Measurements from ENCODE around the gene CDKAL1.
"Not testable (repeated sequence)": the region's sequence is repeated elsewhere in the genome, so short reads cannot be mapped to it uniquely, and the experiment has no call there.

CDKAL1 gene

GRCh38 chr6:21208796-21209186 lies 674.5 kb downstream of the CDKAL1 start:
- no peak for DNase-seq (ENCODE audit: low spot score)

DNA sequence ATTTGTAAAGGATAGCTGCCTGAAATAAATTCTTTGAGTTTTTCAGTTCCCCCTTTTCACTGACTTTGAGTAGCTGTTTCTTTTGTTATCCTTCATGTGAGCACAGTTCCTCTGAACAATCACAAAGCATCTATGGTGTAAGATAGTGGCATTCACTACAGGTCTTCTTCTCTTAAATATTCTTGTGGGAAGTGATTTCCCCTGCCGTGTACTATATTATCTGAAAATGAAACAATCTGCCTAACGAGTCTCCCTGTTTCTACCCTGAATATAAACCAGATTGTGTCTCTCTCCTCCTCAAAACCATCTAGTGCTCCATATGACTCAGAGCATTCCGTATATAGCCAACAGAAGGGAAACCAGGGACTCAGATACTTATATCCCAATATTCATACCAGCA lies 679.2 kb downstream of the CDKAL1 start:
- DNase-seq (ENCODE audit: low spot score): no peak

DNA sequence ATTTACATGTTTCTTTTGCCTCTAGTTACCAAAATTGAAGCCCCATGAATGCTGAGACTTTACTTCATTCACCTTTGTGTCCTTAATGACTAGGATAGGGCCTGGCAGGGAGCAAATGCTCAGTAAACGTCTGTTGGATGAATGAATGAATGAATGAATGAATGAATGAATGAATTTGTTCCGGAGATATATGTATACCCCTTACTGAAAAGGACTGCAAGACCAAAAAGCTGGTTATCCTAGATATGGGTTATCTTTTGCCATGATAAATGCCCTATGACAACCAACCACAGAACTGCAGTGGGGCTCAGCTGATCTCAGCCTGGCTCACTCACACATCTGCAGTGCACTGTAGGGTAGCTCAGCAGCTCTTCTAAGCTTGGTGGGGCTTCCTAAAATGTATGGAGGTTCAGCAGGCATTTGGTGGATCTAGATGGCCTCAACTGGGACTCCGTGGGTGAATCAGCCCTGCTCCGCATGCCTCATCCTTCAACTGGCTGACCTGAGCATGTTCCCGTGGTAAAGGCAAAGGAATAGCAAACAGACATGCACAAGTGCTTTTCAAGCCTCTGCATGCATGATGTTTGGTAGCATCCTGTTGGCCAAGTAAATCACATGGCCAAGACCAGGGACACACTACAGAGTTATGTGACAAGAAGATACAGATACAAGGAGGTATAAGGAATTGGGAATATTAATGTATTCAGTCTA lies 680.6 kb downstream of the CDKAL1 start:
- DNase-seq (ENCODE audit: low spot score): no peak

DNA sequence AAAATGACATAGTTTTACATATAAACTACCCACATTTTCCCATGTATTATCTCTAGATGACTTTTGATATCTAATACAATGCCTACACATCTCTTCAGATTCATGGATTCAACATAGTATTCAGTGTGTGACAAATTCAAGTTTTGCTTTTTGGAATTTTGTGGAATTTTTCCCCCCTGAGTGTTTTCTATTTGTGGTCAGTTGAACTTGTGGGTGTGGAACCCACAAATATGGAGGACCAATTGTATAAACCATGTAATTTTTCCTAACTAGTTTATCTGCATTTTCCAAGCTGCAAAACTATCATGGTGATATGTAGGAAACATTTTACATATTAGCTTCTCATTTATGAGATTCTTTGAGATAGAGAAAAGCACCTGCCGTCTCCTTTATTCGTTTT lies 685.0 kb downstream of the CDKAL1 start:
- DNase-seq (ENCODE audit: low spot score): no peak

DNA sequence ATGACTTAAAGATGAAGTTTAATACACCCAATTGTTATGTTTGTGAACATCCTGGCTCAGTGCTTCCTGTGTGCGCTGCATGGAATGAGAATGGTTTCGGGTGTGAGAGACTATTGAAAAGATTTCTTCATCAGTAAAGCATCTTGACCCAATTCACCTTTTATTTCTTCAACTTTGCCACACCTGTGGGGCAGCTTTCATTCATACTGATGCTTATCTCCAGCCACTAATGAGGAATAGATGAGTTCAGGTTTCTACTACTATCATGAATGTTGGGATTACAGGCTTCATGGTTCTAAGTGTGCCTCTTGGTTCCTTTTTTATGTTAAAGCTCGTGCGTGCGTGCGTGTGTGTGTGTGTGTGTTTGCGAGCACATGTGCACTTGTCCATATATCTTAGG lies 685.6 kb downstream of the CDKAL1 start:
- no peak for DNase-seq (ENCODE audit: low spot score)

DNA sequence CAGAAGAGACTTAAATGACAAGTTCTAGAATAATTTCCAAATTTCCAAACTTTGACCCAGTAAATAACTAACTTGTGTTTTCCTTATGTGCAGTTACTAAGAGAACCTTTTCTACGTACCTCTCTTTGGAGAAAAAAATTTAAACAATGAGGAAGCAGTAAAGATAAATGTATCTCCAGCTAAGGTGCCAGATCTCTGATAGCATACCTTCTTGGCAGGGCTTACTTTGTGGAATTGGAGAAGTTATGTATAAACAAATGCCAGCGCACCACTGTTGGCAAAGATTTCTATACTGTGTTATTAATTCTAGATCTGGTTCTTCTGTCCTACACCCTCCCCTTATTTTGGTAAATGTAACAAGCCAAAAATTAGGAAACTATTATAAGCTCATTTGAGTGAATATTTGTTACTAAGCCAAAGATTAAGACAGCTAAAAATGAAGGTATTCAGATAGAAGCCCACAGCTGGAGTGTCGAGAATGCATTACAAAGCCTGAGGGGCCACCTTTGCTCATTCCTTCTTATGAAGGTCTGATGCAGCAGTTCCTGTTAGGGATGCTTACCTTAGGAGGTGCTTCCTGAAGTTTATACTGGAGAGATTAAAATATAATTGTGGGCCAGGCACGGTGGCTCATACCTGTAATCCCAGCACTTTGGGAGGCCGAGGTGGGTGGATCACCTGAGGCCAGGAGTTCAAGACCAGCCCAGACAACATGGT lies 686.2 kb downstream of the CDKAL1 start:
- no peak for DNase-seq (ENCODE audit: low spot score)

DNA sequence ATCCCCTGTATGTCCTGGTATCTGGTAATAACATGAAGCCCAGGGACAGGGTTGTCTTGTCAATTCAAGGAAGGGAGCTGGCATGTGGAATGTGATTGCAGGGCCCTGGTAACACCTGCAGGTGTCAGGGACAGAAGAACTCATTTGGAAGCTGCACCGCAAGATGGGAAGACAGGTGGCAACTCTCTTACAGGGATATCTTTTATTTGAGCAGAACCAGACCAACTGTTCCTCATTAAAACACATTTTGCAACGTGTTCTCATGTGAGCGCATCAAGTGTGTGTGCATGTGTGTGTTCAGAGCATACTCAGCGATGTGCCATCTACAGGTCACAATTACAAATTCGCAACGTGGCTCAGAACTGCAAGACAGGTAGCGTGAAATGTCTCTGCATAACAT lies 688.4 kb downstream of the CDKAL1 start:
- no peak for DNase-seq (ENCODE audit: low spot score)

- DNase-seq (ENCODE audit: low spot score): no peak
Measured at GRCh38 chr6:21225912-21226311, 691.7 kb downstream of the CDKAL1 start.

DNA sequence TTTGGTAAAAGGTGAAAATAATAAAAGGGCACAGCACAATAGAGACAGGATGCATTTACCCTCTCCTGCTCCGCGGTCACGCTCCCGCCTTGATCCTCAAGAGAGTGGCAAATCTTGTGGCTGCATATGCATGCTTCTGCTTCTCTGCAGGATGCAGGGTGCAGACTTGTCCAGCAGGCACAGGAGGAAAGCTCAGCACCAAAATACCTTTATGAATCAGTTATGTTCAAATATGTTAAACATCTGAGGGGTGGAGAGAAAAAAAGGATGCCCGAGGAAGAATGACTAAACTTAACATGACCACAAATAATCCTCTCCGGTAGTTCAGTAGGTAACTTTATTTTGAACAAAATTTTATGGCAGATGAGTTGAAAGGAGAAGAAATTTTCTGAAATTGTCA lies 693.2 kb downstream of the CDKAL1 start:
- DNase-seq (ENCODE audit: low spot score): no peak

DNA sequence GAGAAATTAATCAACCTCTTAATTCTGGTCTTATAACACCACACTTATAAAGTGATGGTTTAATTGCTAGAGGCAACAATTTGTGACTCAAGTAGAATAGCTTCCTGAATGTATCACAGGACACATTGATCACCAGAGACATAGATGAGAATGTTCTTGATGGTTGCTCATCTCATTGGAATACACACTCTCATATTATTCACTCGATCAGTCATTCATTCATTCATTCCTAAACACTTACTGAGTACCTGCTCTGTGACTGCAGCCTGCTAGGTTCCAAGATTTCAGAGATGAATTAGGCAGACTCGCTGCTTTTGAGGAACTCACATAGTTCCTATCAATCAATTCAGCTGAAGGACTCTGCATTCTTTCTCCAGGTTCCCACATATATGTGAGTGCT lies 694.2 kb downstream of the CDKAL1 start:
- DNase-seq (ENCODE audit: low spot score): no peak

- DNase-seq (ENCODE audit: low spot score): no peak
Measured at GRCh38 chr6:21228876-21229460, 694.7 kb downstream of the CDKAL1 start.

GRCh38 chr6:21230536-21230935 lies 696.3 kb downstream of the CDKAL1 start:
- DNase-seq (ENCODE audit: low spot score): no peak

- no peak for DNase-seq (ENCODE audit: low spot score)
Measured at GRCh38 chr6:21235162-21235561, 700.9 kb downstream of the CDKAL1 start.

DNA sequence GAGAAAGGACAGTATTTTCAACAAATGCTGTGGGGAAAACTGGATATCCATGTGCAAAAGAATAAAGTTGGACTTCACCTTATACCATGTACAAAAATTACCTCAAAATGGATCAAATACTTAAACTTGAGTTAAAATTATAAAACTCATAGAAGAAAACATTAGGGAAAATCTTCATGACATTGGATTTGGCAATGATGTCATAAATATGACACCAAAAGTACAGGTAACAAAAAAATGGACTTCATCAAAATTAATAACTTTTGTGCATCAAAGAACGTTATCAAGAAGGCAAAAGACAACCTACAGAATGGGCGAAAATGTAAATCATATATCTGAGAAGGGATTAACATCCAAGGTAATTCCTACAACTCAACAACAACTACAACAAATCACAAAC lies 704.0 kb downstream of the CDKAL1 start:
- no peak for DNase-seq (ENCODE audit: low spot score)

GRCh38 chr6:21240709-21241108 lies 706.5 kb downstream of the CDKAL1 start:
- no peak for DNase-seq (ENCODE audit: low spot score)

GRCh38 chr6:21241231-21242130 lies 707.2 kb downstream of the CDKAL1 start:
- DNase-seq (ENCODE audit: low spot score): no peak

DNA sequence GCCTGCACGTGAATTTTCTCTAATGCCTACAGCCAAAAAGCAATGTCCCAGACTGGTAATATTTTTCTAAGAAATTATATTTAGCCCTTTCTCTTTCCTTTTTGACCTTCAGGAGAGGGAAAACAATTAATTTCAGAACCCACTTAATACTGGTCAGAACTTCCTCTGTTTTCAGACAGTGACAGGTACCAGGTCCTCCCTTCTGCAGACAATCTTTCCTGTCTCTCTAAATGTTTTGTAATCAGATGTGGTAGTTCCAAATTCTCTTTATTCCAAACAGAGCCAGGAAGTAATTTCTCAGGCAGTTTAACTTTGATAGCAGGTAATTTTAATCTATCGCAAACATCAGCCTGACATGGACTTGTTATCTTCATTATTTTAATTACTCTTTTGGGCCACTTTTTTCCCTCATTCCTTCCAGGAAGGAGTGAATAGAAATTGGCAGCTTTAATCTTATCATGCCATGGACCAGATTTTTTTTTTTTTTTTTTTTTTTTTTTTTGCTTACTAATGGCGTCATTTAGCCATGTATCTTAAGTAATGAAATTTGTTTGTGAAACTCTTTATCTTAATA lies 710.7 kb downstream of the CDKAL1 start:
- DNase-seq (ENCODE audit: low spot score): no peak

GRCh38 chr6:21245488-21245887 lies 711.2 kb downstream of the CDKAL1 start:
- no peak for DNase-seq (ENCODE audit: low spot score)

DNA sequence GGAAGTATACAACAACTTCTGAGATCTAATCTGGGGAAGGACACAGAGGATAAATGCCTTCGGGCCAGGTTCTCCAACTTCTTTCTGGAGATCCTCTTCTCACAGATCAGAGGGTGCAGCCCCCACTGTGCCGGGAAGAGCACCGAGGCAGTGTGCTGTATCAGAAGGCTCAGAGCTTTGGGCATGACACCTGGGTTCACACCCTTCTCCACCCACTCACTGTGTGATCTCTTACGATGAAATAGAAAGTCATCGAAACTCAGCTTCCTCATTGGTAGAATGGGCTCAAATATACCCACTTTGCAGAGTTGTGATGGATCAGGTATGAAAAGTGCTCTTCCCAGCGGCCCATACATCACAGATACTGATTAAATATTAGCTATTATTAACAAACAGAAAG lies 711.8 kb downstream of the CDKAL1 start:
- DNase-seq (ENCODE audit: low spot score): no peak

- DNase-seq (ENCODE audit: low spot score): not testable (repeated sequence)
Measured at GRCh38 chr6:21254460-21254859, 720.2 kb downstream of the CDKAL1 start.

DNA sequence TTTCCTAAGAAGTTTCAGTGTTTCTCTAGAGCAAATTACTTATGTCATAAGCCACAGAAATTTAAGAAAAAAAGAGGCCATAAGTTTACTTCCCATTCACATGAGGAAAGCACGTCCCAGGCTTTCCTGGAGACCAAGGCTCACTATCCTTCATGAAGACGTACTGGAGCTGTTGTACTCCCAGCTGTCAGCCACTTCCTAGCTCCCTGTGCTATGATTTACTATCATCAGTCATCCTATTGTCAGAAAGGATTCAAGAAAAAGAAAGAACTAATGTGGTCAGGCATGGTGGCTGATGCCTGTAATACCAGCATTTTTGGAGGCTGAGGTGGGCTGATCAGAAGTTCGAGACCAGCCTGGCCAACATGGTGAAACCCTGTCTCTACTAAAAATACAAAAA lies 721.9 kb downstream of the CDKAL1 start:
- DNase-seq (ENCODE audit: low spot score): no peak

DNA sequence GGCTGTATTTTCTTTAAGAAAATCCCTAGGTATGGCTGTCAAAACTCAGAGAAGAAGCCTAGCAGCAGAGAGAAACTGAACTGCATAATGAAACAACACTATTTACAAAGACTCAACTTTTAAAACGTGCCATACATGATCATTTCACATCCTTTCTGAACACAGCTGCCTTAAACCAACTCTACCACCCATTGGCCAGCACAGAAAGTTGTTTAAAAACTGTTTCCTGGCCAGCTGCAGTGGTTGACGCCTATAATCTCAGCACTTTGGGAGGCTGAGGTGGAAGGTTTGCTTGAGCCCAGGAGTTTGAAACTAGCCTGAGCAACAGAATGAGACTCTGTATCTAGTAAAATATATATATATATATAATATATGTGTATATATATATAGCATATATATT lies 722.9 kb downstream of the CDKAL1 start:
- no peak for DNase-seq (ENCODE audit: low spot score)
